HepG2 (cell line): ENCODE results near the gene TRIM28. TPM values are rescaled to one million over a fixed set of nuclear protein-coding genes. Genes with fewer than 3 reads are reported as not detected.
A peak's percentile ranks its signal among the peaks of the same experiment; 100 is the strongest.

Source experiments
- ATRX ChIP-seq: sonication (generic); formaldehyde crosslinking; IDR thresholded peaks from 2 replicates; pipeline ENCODE4 v1.4.0; 2020; ENCODE audit warnings: missing genetic modification reagents, borderline replicate concordance
- CAMTA2 ChIP-seq: sonication (generic); formaldehyde crosslinking; IDR thresholded peaks from 2 replicates; pipeline ENCODE4 v1.4.0; 2020; ENCODE audit warnings: mild to moderate bottlenecking, missing genetic modification reagents, borderline replicate concordance
- CREB1 ChIP-seq, 2 experiments: fragments of 450-650 bp in 1 of 2; IDR thresholded peaks; 2 replicates each; pipeline ENCODE4 v1.6.1; 2016 to 2017; ENCODE audit warnings: control low read depth in 1 of 2, mild to moderate bottlenecking in 1 of 2, missing compliant biosample characterization in 1 of 2, missing genetic modification characterization in 1 of 2
- HNRNPLL ChIP-seq: fragments of 200-400 bp; formaldehyde crosslinking; IDR thresholded peaks from 2 replicates; pipeline ENCODE4 v1.6.1; 2017; ENCODE audit warnings: mild to moderate bottlenecking, low read depth, low read length; ENCODE audit not compliant: poor library complexity, severe bottlenecking
- MAX ChIP-seq: IDR thresholded peaks from 2 replicates; pipeline ENCODE4 v1.6.1; 2012; ENCODE audit warnings: inconsistent platforms
- NFE2 ChIP-seq: sonication (generic); formaldehyde crosslinking; IDR thresholded peaks from 2 replicates; pipeline ENCODE4 v1.4.0; 2020; ENCODE audit warnings: missing genetic modification reagents
- NFRKB ChIP-seq: fragments of 450-650 bp; IDR thresholded peaks from 2 replicates; pipeline ENCODE4 v1.6.1; 2017
- REL ChIP-seq: sonication (generic); formaldehyde crosslinking; conservative IDR thresholded peaks from 2 replicates; pipeline ENCODE4 v1.8.0; 2022; ENCODE audit warnings: mild to moderate bottlenecking, missing genetic modification reagents, moderate library complexity
- TBX3 ChIP-seq: fragments of 450-650 bp; IDR thresholded peaks from 2 replicates; pipeline ENCODE4 v1.6.1; 2017; ENCODE audit warnings: antibody characterized with exemption, mild to moderate bottlenecking, inconsistent platforms, borderline replicate concordance
- TEF ChIP-seq: sonication (generic); formaldehyde crosslinking; IDR thresholded peaks from 2 replicates; pipeline ENCODE4 v1.5.0; 2020; ENCODE audit warnings: missing genetic modification reagents
- ZBTB25 ChIP-seq: IDR thresholded peaks from 2 replicates; pipeline ENCODE4 v1.6.1; 2018; ENCODE audit warnings: missing genetic modification reagents
- ZHX2 ChIP-seq, 2 experiments: sonication (generic) in 1 of 2; formaldehyde crosslinking in 1 of 2; IDR thresholded peaks; 2 replicates each; pipeline versions ENCODE4 v1.6.1 to v1.9.0; 2014 to 2022; ENCODE audit warnings: antibody characterized with exemption in 1 of 2, borderline replicate concordance in 1 of 2, inconsistent platforms in 1 of 2, low read depth in 1 of 2, missing genetic modification reagents in 1 of 2
- ZMYM3 ChIP-seq: sonication (generic); formaldehyde crosslinking; IDR thresholded peaks from 2 replicates; pipeline ENCODE4 v1.5.1; 2020; ENCODE audit warnings: mild to moderate bottlenecking, missing genetic modification reagents
- ZNF501 ChIP-seq: sonication (generic); formaldehyde crosslinking; IDR thresholded peaks from 2 replicates; pipeline ENCODE4 v1.5.1; 2020; ENCODE audit warnings: mild to moderate bottlenecking, moderate library complexity, missing genetic modification reagents
- polyA plus RNA-seq, 8 experiments: library from polyadenylated mRNA; depleted of rRNA in 3 of 8; stranded (reverse) in 7 of 8; unstranded in 1 of 8; fragments of >200 nt; fragmentation: Illumina TruSeq in 4 of 8; extraction: Trizol in 4 of 8; gene quantifications; 2 replicates each; pipeline versions ENCODE4 v1.2.1 to v1.2.3, GENCODE V29; 2011 to 2016; ENCODE audit warnings: low read depth in 4 of 8, missing spikeins in 1 of 8, mixed read lengths in 1 of 8; ENCODE audit not compliant: insufficient read depth in 1 of 8
- total RNA-seq, 5 experiments: library from RNA; depleted of rRNA; stranded (reverse); fragments of >200 nt; fragmentation: Illumina TruSeq; extraction: Trizol; gene quantifications; 2 replicates each; pipeline ENCODE4 v1.2.3, GENCODE V29; 2016; ENCODE audit warnings: low read depth in 1 of 5
- TF ChIP-seq, protein P1 (sequence below): IDR thresholded peaks from 2 replicates; pipeline ENCODE4 v1.6.1; 2012; ENCODE audit warnings: low read depth, low read length, improper control_type of control experiment
- TF ChIP-seq, protein P2 (sequence below): sonication (generic); formaldehyde crosslinking; IDR thresholded peaks from 2 replicates; pipeline ENCODE4 v1.8.1; 2023; ENCODE audit warnings: mild to moderate bottlenecking, inconsistent platforms, moderate library complexity, missing genetic modification reagents, borderline replicate concordance

Gene TRIM28
- total and polyA plus RNA-seq, 2 of the 13 experiments (the other 11 are each of a cell fraction or from before 2014, with no cell fraction given) = 361 to 439 TPM

DNA sequence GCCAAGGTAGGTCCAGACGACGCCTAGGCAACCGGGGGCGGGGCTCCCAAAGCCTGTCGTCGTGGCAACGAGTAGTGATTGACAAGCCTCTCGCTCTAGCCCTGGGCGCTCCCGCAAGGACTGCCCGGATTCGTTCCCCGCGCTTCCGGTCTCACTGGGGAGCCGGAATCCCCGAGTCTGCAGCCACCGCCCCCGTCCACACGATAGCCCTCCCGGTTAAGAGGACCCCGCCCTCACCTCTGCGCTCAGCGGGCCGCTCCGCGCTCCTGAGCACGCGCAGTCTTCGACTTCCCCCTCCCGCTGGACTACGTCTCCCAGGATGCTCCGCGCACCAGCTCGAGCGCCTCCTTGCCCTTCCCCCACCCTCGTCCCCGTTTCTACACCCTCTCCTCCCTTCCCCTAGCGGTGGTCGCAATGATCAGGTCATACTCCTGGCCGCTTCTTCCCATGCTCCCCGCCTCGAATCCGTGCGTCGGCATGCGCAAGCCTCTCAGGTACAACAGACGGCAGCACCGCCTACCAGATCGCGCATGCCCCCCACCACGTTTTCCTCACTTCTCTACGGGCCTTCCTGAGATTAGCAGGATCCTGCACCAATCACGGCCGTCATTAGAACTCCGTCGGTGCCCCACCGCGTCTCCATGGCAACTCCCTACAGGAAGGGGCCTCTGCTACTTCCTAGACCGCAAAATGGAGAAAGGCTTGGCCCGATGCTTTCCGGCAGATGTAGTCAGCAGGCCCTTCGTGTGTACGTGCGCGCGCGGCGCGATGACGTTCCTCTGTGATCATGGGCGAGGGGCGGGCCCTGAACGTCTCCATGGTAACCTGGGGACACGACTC lies 29.2 kb downstream of the TRIM28 start, which contains the start of gene MZF1 (continued):
- TF ChIP-seq NFE2 = no peak
- 0 out of 2 replicates have a peak, but pooled peaks have one; percentile 57 for TF ChIP-seq CAMTA2 (CRISPR knock-in tag)
- peak; percentile 41; the same call in 1 of the 2 replicates for TF ChIP-seq ZMYM3
- TF ChIP-seq, protein P1, sequence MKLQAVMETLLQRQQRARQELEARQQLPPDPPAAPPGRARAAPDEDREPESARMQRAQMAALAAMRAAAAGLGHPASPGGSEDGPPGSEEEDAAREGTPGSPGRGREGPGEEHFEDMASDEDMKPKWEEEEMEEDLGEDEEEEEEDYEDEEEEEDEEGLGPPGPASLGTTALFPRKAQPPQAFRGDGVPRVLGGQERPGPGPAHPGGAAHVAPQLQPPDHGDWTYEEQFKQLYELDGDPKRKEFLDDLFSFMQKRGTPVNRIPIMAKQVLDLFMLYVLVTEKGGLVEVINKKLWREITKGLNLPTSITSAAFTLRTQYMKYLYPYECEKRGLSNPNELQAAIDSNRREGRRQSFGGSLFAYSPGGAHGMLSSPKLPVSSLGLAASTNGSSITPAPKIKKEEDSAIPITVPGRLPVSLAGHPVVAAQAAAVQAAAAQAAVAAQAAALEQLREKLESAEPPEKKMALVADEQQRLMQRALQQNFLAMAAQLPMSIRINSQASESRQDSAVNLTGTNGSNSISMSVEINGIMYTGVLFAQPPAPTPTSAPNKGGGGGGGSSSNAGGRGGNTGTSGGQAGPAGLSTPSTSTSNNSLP = peak; percentile 9; the same call in 1 of the 2 replicates
- no peak for TF ChIP-seq TBX3
- TF ChIP-seq REL (CRISPR knock-in tag) = 0 out of 2 replicates have a peak, but pooled peaks have one; percentile 64
- TF ChIP-seq HNRNPLL = peak; percentile 26
- 0 out of 2 replicates have a peak, but pooled peaks have one; percentile 18 for TF ChIP-seq ZBTB25 (CRISPR knock-in tag)
- peak; percentile 95 for TF ChIP-seq CREB1 (IDR thresholded peaks at IDR 0.05)
- peak; percentile 98 for TF ChIP-seq CREB1 (CRISPR knock-in tag; IDR thresholded peaks at IDR 0.05)
- TF ChIP-seq ZNF501 (CRISPR knock-in tag) = peak; percentile 93
- peak; percentile 98 for TF ChIP-seq ZHX2 (IDR thresholded peaks at IDR 0.05; ENCODE audit: low read depth)
- TF ChIP-seq ZHX2 (CRISPR knock-in tag; IDR thresholded peaks at IDR 0.05; ENCODE audit: borderline replicate concordance) = no peak
- TF ChIP-seq, protein P2, sequence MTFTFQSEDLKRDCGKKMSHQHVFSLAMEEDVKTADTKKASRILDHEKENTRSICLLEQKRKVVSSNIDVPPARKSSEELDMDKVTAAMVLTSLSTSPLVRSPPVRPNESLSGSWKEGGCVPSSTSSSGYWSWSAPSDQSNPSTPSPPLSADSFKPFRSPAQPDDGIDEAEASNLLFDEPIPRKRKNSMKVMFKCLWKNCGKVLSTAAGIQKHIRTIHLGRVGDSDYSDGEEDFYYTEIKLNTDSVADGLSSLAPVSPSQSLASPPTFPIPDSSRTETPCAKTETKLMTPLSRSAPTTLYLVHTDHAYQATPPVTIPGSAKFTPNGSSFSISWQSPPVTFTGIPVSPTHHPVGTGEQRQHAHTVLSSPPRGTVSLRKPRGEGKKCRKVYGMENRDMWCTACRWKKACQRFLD (CRISPR knock-in tag) = 0 out of 2 replicates have a peak, but pooled peaks have one; percentile 27
- no peak for TF ChIP-seq ATRX (CRISPR knock-in tag)
- no peak for TF ChIP-seq TEF
- no peak for TF ChIP-seq NFRKB
- TF ChIP-seq MAX = peak; percentile 73
